HepG2 (cell line): ENCODE results near the gene VPS26A. TPM values are rescaled to one million over a fixed set of nuclear protein-coding genes. Genes with fewer than 3 reads are reported as not detected.

Source experiments
- CEBPG ChIP-seq: IDR thresholded peaks from 2 replicates; pipeline ENCODE4 v1.6.1; 2016
- DNMT3B ChIP-seq: conservative IDR thresholded peaks from 2 replicates; pipeline ENCODE4 v1.6.1; 2016; ENCODE audit warnings: missing biosample characterization, control low read depth
- ELF1 ChIP-seq: sonication (generic); formaldehyde crosslinking; IDR thresholded peaks from 2 replicates; pipeline ENCODE4 v1.4.0; 2020; ENCODE audit warnings: missing genetic modification reagents
- EZH2 ChIP-seq: conservative IDR thresholded peaks from 2 replicates; pipeline ENCODE4 v1.6.1; 2012; ENCODE audit warnings: mild to moderate bottlenecking, low read depth, low read length, moderate library complexity
- IKZF4 ChIP-seq: sonication (generic); formaldehyde crosslinking; IDR thresholded peaks from 2 replicates; pipeline ENCODE4 v1.5.1; 2020; ENCODE audit warnings: borderline replicate concordance, mild to moderate bottlenecking, low read depth, missing genetic modification reagents; ENCODE audit errors: not compliant biosample characterization
- IRF2 ChIP-seq: IDR thresholded peaks from 2 replicates; pipeline ENCODE4 v1.6.1; 2018; ENCODE audit warnings: missing genetic modification reagents, missing compliant biosample characterization
- JARID2 ChIP-seq: sonication (generic); formaldehyde crosslinking; IDR thresholded peaks from 2 replicates; pipeline ENCODE4 v1.8.1; 2023; ENCODE audit warnings: missing genetic modification reagents, inconsistent platforms; ENCODE audit not compliant: insufficient replicate concordance
- NFIB ChIP-seq: sonication (generic); formaldehyde crosslinking; IDR thresholded peaks from 2 replicates; pipeline ENCODE4 v1.9.0; 2021; ENCODE audit warnings: missing genetic modification reagents, mild to moderate bottlenecking, borderline replicate concordance
- NR1H2 ChIP-seq: sonication (generic); formaldehyde crosslinking; IDR thresholded peaks from 2 replicates; pipeline ENCODE4 v1.8.1; 2022; ENCODE audit warnings: low read depth, missing genetic modification reagents, borderline replicate concordance
- U2AF2 ChIP-seq: fragments of 200-400 bp; formaldehyde crosslinking; IDR thresholded peaks from 2 replicates; pipeline ENCODE4 v1.6.1; 2017; ENCODE audit warnings: low read depth, mild to moderate bottlenecking, low read length
- WIZ ChIP-seq: sonication (generic); formaldehyde crosslinking; IDR thresholded peaks from 2 replicates; pipeline ENCODE4 v1.5.1; 2020; ENCODE audit warnings: mild to moderate bottlenecking, missing genetic modification reagents
- ZBTB43 ChIP-seq: sonication (generic); formaldehyde crosslinking; conservative IDR thresholded peaks from 2 replicates; pipeline ENCODE4 v1.4.0; 2020; ENCODE audit warnings: missing genetic modification reagents
- ZKSCAN8 ChIP-seq: IDR thresholded peaks from 2 replicates; pipeline ENCODE4 v1.6.1; 2016; ENCODE audit warnings: borderline replicate concordance, missing genetic modification reagents, missing compliant biosample characterization
- ZNF235 ChIP-seq: sonication (generic); formaldehyde crosslinking; IDR thresholded peaks from 2 replicates; pipeline ENCODE4 v1.8.1; 2023; ENCODE audit warnings: mild to moderate bottlenecking, missing genetic modification reagents, borderline replicate concordance
- ZNF296 ChIP-seq: sonication (generic); formaldehyde crosslinking; conservative IDR thresholded peaks from 2 replicates; pipeline ENCODE4 v1.5.0; 2020; ENCODE audit warnings: mild to moderate bottlenecking, missing genetic modification reagents
- ZNF619 ChIP-seq: sonication (generic); formaldehyde crosslinking; IDR thresholded peaks from 2 replicates; pipeline ENCODE4 v1.4.0; 2020; ENCODE audit warnings: mild to moderate bottlenecking, missing genetic modification reagents
- ZNF710 ChIP-seq: sonication (generic); formaldehyde crosslinking; IDR thresholded peaks from 2 replicates; pipeline ENCODE4 v1.5.0; 2020; ENCODE audit warnings: mild to moderate bottlenecking, missing genetic modification reagents, borderline replicate concordance
- ZSCAN30 ChIP-seq: sonication (generic); formaldehyde crosslinking; IDR thresholded peaks from 2 replicates; pipeline ENCODE4 v1.5.0; 2020; ENCODE audit warnings: mild to moderate bottlenecking, missing genetic modification reagents
- polyA plus RNA-seq, 8 experiments: library from polyadenylated mRNA; depleted of rRNA in 3 of 8; stranded (reverse) in 7 of 8; unstranded in 1 of 8; fragments of >200 nt; fragmentation: Illumina TruSeq in 4 of 8; extraction: Trizol in 4 of 8; gene quantifications; 2 replicates each; pipeline versions ENCODE4 v1.2.1 to v1.2.3, GENCODE V29; 2011 to 2016; ENCODE audit warnings: low read depth in 4 of 8, missing spikeins in 1 of 8, mixed read lengths in 1 of 8; ENCODE audit not compliant: insufficient read depth in 1 of 8
- total RNA-seq, 5 experiments: library from RNA; depleted of rRNA; stranded (reverse); fragments of >200 nt; fragmentation: Illumina TruSeq; extraction: Trizol; gene quantifications; 2 replicates each; pipeline ENCODE4 v1.2.3, GENCODE V29; 2016; ENCODE audit warnings: low read depth in 1 of 5
- TF ChIP-seq, protein P1 (sequence below): sonication (generic); formaldehyde crosslinking; IDR thresholded peaks from 2 replicates; pipeline ENCODE4 v1.4.0; 2020; ENCODE audit warnings: mild to moderate bottlenecking, low read depth, missing genetic modification reagents
- TF ChIP-seq, protein P2 (sequence below): sonication (generic); formaldehyde crosslinking; IDR thresholded peaks from 2 replicates; pipeline ENCODE4 v1.5.1; 2020; ENCODE audit warnings: mild to moderate bottlenecking, missing genetic modification reagents, borderline replicate concordance

Gene VPS26A
- total and polyA plus RNA-seq, 2 of the 13 experiments (the other 11 are each of a cell fraction or from before 2014, with no cell fraction given): 12.9 to 32.6 TPM

- TF ChIP-seq CEBPG (CRISPR knock-in tag) (no peak), IRF2 (CRISPR knock-in tag) (peak; percentile 54), JARID2 (CRISPR knock-in tag) (no peak), WIZ (CRISPR knock-in tag) (no peak), NFIB (no peak), ZBTB43 (no peak), ZNF296 (CRISPR knock-in tag) (no peak), ZSCAN30 (CRISPR knock-in tag) (no peak), ZKSCAN8 (CRISPR knock-in tag) (peak; percentile 45), U2AF2 (no peak), NR1H2 (CRISPR knock-in tag) (no peak), ZNF235 (CRISPR knock-in tag) (no peak), DNMT3B (peak; percentile 70; the same call in 1 of the 2 replicates), IKZF4 (peak; percentile 10), ZNF710 (no peak; the same call in 1 of the 2 replicates), EZH2 (no peak), ZNF619 (CRISPR knock-in tag) (0 out of 2 replicates have a peak, but pooled peaks have one; percentile 48), ELF1 (peak; percentile 51; the same call in 1 of the 2 replicates)
- TF ChIP-seq, protein P1, sequence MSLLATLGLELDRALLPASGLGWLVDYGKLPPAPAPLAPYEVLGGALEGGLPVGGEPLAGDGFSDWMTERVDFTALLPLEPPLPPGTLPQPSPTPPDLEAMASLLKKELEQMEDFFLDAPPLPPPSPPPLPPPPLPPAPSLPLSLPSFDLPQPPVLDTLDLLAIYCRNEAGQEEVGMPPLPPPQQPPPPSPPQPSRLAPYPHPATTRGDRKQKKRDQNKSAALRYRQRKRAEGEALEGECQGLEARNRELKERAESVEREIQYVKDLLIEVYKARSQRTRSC (CRISPR knock-in tag): no peak
- TF ChIP-seq, protein P2, sequence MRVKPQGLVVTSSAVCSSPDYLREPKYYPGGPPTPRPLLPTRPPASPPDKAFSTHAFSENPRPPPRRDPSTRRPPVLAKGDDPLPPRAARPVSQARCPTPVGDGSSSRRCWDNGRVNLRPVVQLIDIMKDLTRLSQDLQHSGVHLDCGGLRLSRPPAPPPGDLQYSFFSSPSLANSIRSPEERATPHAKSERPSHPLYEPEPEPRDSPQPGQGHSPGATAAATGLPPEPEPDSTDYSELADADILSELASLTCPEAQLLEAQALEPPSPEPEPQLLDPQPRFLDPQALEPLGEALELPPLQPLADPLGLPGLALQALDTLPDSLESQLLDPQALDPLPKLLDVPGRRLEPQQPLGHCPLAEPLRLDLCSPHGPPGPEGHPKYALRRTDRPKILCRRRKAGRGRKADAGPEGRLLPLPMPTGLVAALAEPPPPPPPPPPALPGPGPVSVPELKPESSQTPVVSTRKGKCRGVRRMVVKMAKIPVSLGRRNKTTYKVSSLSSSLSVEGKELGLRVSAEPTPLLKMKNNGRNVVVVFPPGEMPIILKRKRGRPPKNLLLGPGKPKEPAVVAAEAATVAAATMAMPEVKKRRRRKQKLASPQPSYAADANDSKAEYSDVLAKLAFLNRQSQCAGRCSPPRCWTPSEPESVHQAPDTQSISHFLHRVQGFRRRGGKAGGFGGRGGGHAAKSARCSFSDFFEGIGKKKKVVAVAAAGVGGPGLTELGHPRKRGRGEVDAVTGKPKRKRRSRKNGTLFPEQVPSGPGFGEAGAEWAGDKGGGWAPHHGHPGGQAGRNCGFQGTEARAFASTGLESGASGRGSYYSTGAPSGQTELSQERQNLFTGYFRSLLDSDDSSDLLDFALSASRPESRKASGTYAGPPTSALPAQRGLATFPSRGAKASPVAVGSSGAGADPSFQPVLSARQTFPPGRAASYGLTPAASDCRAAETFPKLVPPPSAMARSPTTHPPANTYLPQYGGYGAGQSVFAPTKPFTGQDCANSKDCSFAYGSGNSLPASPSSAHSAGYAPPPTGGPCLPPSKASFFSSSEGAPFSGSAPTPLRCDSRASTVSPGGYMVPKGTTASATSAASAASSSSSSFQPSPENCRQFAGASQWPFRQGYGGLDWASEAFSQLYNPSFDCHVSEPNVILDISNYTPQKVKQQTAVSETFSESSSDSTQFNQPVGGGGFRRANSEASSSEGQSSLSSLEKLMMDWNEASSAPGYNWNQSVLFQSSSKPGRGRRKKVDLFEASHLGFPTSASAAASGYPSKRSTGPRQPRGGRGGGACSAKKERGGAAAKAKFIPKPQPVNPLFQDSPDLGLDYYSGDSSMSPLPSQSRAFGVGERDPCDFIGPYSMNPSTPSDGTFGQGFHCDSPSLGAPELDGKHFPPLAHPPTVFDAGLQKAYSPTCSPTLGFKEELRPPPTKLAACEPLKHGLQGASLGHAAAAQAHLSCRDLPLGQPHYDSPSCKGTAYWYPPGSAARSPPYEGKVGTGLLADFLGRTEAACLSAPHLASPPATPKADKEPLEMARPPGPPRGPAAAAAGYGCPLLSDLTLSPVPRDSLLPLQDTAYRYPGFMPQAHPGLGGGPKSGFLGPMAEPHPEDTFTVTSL (CRISPR knock-in tag): no peak; the same call in 1 of the 2 replicates
Observed at GRCh38 chr10:69123747-69124562, at the start of gene VPS26A (continued).
